Measurements from ENCODE around the gene ADAM19. TPM values are rescaled to one million over a fixed set of nuclear protein-coding genes. Genes with fewer than 3 reads are reported as not detected.

The ADAM19 gene
- total RNA-seq, 4 donors from 2014 or later = 2.4 to 25.6 (median 15.3) TPM

GRCh38 chr5:157576678-157577077 lies 1.1 kb upstream of the ADAM19 start:
- no peak for DNase-seq
- Histone ChIP-seq H3K27ac (peak overlapping the region in 1 of 2 donors; percentile 88), H3K4me1 (no peaks in the 10 kb centered on the region), H3K27me3 (no peaks in the 10 kb centered on the region), H3K9me3 (no peaks in the 10 kb centered on the region), H3K4me3 (no peak overlapping the region), H3K36me3 (no peaks in the 10 kb centered on the region)
- intact Hi-C loops (cut with DNase I; ENCODE audit: low total_unique reads) = loop anchor here (10.0 kb wide), 1 partner anchor 62 kb away; no protein-coding TSS in a partner anchor
- TF ChIP-seq CTCF (IDR thresholded peaks at IDR 0.05) (no peak), POLR2A (IDR thresholded peaks at IDR 0.05) (no peak)

DNA sequence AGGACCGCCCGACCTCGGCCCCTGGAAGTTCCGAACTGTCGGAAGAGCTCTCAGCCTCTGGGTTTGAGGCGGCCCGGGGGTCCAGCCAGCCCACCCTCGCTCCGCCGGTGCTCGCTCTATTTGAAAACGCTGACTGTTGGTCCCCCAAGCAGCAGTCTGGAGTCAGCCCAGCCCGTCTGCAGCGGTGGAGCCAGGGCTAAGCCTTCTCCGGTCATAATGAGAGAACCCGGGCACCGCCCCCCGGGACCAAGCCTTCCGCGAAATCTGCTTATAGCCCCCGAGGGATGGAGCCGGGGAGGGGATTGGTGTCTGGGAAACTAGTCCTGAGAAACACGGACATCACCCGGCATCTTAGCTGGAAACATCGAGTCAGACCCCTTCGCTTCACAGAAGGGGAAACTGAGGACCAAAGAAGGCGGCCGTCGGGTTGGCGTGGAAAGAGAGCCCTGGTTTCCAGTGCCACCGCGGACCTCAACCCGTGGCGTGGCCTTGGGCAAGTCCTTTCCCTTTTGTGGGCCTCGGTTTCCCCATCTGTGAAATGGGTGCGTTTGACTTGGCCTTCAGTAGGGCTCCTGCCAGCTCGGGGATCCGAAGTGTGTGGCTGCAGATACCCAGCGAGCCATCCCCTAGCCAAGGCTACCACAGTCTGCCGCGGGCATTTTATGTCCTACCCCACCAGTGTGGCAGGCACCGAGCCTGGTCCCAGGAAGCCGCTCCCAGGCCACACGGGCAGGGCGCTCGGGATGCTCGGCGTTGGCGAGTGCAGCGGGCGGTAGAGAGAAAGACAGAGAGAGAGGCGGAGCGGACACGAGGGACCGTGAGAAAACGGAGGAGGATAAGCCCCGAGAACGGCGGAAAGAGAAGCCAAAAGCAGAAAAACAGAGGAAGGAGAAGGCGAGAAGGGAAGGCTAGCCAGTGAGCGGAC lies 857 bp downstream of the ADAM19 start:
- intact Hi-C loops (cut with DNase I; ENCODE audit: low total_unique reads) = loop anchor here (10.0 kb wide), 1 partner anchor 60 kb away; no protein-coding TSS in a partner anchor
- Histone ChIP-seq H3K4me1 (no peaks in the 10 kb centered on the region), H3K27me3 (no peaks in the 10 kb centered on the region), H3K9me3 (no peaks in the 10 kb centered on the region), H3K27ac (peak overlapping the region; percentile 84 to 88), H3K4me3 (peak overlapping the region; percentile 70 to 80), H3K36me3 (no peaks in the 10 kb centered on the region)
- no peak for TF ChIP-seq POLR2A (IDR thresholded peaks at IDR 0.05)
- TF ChIP-seq CTCF (IDR thresholded peaks at IDR 0.05) = no peak
- peak; percentile 41 to 54 for DNase-seq

DNA sequence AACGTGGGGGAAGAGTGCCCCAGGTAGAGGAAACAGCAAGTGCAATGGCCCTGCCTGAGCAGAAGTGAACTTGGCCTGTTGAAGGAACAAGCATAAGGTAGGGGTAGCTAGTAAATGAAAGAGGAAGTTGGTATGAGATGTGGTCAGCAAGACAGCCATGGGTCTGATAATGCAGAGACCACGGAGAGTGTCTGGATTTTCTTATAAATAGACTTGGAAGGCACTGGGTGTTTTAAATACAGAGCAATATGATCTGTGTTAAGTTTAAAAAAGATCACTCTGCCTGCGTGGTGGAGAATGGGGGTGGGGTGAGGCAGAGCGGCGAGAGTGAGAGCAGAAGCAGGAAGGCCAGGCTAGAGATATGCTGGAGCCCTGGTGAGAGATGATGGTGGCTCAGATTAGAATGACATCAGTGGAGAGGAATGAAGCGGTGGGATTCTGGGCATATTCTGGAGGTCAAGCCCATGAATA lies 4.2 kb downstream of the ADAM19 start:
- no peak for TF ChIP-seq CTCF (IDR thresholded peaks at IDR 0.05)
- TF ChIP-seq POLR2A (IDR thresholded peaks at IDR 0.05) = no peak
- no peak for DNase-seq
- no peaks in the 10 kb centered on the region for H3K36me3 ChIP-seq
- H3K4me3 ChIP-seq = no peak overlapping the region
- H3K4me1 ChIP-seq = no peaks in the 10 kb centered on the region
- H3K9me3 ChIP-seq = no peaks in the 10 kb centered on the region
- H3K27ac ChIP-seq = peak overlapping the region in 1 of 2 donors; percentile 14
- intact Hi-C loops (cut with DNase I; ENCODE audit: low total_unique reads) = loop anchor here (10.0 kb wide), 1 partner anchor 57 kb away; no protein-coding TSS in a partner anchor
- no peaks in the 10 kb centered on the region for H3K27me3 ChIP-seq

GRCh38 chr5:157570531-157571200 lies 4.9 kb downstream of the ADAM19 start:
- no peak overlapping the region for H3K27ac ChIP-seq
- TF ChIP-seq CTCF (IDR thresholded peaks at IDR 0.05) (no peak), POLR2A (IDR thresholded peaks at IDR 0.05) (no peak)
- intact Hi-C loops (cut with DNase I; ENCODE audit: low total_unique reads) = loop anchor here (10.0 kb wide), 1 partner anchor 56 kb away; no protein-coding TSS in a partner anchor

More at GRCh38 chr5:157570531-157571200, 4.9 kb downstream of the ADAM19 start:
- no peaks in the 10 kb centered on the region for H3K36me3 ChIP-seq
- no peaks in the 10 kb centered on the region for H3K4me1 ChIP-seq
- H3K4me3 ChIP-seq = no peak overlapping the region
- no peaks in the 10 kb centered on the region for H3K9me3 ChIP-seq
- no peak for DNase-seq
- H3K27me3 ChIP-seq = no peaks in the 10 kb centered on the region

All from uterus (tissue), 4 donors.